22Rv1 (cell line): ENCODE data around the gene DENND1B.

Experiments
- ZFX ChIP-seq: fragments of 450-650 bp; IDR thresholded peaks from 2 replicates; pipeline ENCODE4 v1.6.1; 2017; ENCODE audit warnings: antibody characterized with exemption, borderline replicate concordance
- TF ChIP-seq, protein P1 (sequence below): fragments of 450-650 bp; IDR thresholded peaks from 2 replicates; pipeline ENCODE4 v1.5.1; 2017; ENCODE audit warnings: mild to moderate bottlenecking

GRCh38 chr1:197466813-197467212, 308.5 kb downstream of the DENND1B start:
- TF ChIP-seq, protein P1, sequence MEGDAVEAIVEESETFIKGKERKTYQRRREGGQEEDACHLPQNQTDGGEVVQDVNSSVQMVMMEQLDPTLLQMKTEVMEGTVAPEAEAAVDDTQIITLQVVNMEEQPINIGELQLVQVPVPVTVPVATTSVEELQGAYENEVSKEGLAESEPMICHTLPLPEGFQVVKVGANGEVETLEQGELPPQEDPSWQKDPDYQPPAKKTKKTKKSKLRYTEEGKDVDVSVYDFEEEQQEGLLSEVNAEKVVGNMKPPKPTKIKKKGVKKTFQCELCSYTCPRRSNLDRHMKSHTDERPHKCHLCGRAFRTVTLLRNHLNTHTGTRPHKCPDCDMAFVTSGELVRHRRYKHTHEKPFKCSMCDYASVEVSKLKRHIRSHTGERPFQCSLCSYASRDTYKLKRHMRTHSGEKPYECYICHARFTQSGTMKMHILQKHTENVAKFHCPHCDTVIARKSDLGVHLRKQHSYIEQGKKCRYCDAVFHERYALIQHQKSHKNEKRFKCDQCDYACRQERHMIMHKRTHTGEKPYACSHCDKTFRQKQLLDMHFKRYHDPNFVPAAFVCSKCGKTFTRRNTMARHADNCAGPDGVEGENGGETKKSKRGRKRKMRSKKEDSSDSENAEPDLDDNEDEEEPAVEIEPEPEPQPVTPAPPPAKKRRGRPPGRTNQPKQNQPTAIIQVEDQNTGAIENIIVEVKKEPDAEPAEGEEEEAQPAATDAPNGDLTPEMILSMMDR: no peak
- TF ChIP-seq ZFX: no peak
